ENCODE data around the gene MAGI2. TPM values are rescaled to one million over a fixed set of nuclear protein-coding genes. Genes with fewer than 3 reads are reported as not detected.

MAGI2 gene
- total and polyA plus RNA-seq, 8 donors: 1.3 to 4.0 (median 2.0) TPM

DNA sequence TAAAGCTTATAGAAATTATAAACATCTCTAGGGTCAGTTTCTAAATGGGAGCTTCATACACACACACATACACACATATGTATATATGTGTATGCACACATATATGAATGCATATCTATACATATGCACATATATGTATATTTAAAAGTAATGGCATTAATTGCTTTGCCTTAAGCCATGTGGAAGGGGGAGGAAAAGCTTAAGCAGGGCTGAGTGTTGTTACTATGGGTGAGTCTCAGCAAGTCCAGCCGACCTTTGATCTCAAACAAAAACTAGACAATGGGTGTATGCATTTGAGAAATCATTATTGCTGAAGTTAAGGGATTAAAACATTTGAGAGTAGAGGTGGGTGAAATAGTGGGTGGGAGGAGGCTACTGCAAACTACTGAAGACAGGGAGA lies 546.7 kb downstream of the MAGI2 start:
- FAIRE-seq (no peak), ATAC-seq (no peak), DNase-seq (no peak)
- Histone ChIP-seq H3K4me3 (no peak overlapping the region), H3K27me3 (no peaks in the 10 kb centered on the region), H3K4me1 (no peaks in the 10 kb centered on the region), H3K36me3 (no peaks in the 10 kb centered on the region), H3K9me3 (no peaks in the 10 kb centered on the region), H3K27ac (no peak overlapping the region)
- no peak for TF ChIP-seq CTCF (IDR thresholded peaks at IDR 0.05)
- WGBS, 2 donors: 62 to 79% methylated on average over 1 of the region's 1 CpG
- intact Hi-C loops (cut with DNase I): no loop called here

- no peak overlapping the region for H3K4me3 ChIP-seq
- FAIRE-seq (no peak), DNase-seq (no peak), ATAC-seq (no peak)
- H3K9me3 ChIP-seq: no peaks in the 10 kb centered on the region
- H3K27me3 ChIP-seq: no peaks in the 10 kb centered on the region
- H3K27ac ChIP-seq: no peak overlapping the region
- TF ChIP-seq CTCF (IDR thresholded peaks at IDR 0.05): no peak
- intact Hi-C loops (cut with DNase I): no loop called here
- no peaks in the 10 kb centered on the region for H3K4me1 ChIP-seq
- H3K36me3 ChIP-seq: no peaks in the 10 kb centered on the region
Measured at GRCh38 chr7:78905436-78905835, 548.0 kb downstream of the MAGI2 start.

DNA sequence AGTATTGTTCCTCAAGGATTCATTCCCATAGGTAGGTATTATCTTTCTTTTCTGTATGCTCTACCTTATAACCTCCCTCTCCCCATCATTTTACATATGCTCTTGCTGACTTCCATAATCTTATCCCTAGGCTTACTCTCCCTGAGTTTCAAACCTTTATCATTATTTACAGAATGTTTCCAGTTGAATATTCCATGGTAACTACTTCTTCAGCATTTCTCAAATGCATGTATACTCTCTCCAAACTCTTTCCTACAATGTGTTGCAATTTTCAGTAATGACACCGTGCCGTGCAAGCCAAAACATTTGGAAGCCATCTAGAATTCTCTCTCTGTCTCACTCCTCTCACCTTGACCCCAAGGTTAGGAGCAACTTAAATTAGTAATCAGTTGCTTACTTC lies 548.5 kb downstream of the MAGI2 start:
- Histone ChIP-seq H3K27me3 (no peaks in the 10 kb centered on the region), H3K9me3 (no peaks in the 10 kb centered on the region), H3K4me1 (no peaks in the 10 kb centered on the region), H3K4me3 (no peak overlapping the region), H3K27ac (no peak overlapping the region), H3K36me3 (no peaks in the 10 kb centered on the region)
- no peak for DNase-seq
- 74 to 76% methylated on average over 2 of the region's 2 CpGs for WGBS, 2 donors
- ATAC-seq: no peak
- intact Hi-C loops (cut with DNase I): no loop called here
- FAIRE-seq: no peak
- TF ChIP-seq CTCF (IDR thresholded peaks at IDR 0.05): no peak

DNA sequence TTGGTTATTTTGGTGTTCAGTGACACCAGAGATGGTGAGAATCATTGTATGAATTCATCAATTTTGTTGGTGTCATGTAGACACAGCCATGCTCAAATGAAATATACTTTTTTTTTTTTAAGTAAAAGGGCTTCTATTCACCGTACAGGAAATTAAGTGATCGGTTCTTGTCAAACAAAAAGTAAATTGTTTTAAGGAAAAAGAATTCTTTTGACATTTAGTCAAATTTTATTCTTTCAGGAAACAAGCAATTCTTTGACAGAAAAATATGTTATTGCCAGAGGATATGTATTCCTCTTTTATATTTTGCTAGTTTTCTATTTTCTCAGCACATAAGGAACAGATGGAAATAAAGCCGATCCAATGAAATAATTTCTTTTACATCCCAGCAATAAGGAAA lies 551.9 kb downstream of the MAGI2 start:
- no peak for ATAC-seq
- Histone ChIP-seq H3K4me1 (no peaks in the 10 kb centered on the region), H3K9me3 (no peaks in the 10 kb centered on the region), H3K4me3 (no peak overlapping the region), H3K27me3 (no peaks in the 10 kb centered on the region), H3K36me3 (no peaks in the 10 kb centered on the region), H3K27ac (no peak overlapping the region)
- WGBS, 2 donors: 86 to 90% methylated on average over 3 of the region's 3 CpGs
- no peak for DNase-seq
- intact Hi-C loops (cut with DNase I): no loop called here
- no peak for FAIRE-seq
- no peak for TF ChIP-seq CTCF (IDR thresholded peaks at IDR 0.05)

GRCh38 chr7:78900806-78901205 lies 552.7 kb downstream of the MAGI2 start:
- intact Hi-C loops (cut with DNase I): no loop called here
- no peaks in the 10 kb centered on the region for H3K36me3 ChIP-seq
- no peak overlapping the region for H3K27ac ChIP-seq
- no peak overlapping the region for H3K4me3 ChIP-seq
- no peak for TF ChIP-seq CTCF (IDR thresholded peaks at IDR 0.05)
- no peaks in the 10 kb centered on the region for H3K4me1 ChIP-seq
- no peak for FAIRE-seq
- H3K9me3 ChIP-seq: no peaks in the 10 kb centered on the region
- no peak for ATAC-seq
- 87 to 88% methylated on average over 2 of the region's 2 CpGs for WGBS, 2 donors
- H3K27me3 ChIP-seq: no peaks in the 10 kb centered on the region
- no peak for DNase-seq

All from pancreas (tissue), 10 donors.